ENCODE data around the gene DNAH5. TPM values are rescaled to one million over a fixed set of nuclear protein-coding genes. Genes with fewer than 3 reads are reported as not detected.

The DNAH5 gene
- total RNA-seq, 3 donors from 2014 or later (not counting 1 experiment from before 2014, with no cell fraction given), result not detected

DNA sequence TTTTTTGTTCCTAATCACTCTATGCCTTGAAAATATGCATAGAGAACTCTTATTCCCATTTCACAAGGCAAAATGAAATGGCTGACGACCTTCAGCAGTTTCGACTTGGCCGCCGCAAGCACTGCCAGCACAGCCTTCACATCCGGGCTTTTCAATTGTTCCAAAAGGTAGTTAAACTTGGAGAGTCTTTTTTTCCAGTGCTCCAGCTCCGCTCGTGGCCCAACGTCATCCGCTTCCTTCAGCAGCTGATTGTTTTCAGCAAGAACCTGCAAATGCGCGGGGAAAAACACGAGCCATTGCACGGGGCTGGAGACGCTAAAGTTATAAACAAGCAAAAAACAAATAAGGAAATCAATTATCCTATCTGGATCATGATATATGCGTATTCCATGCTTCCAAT lies 25.4 kb downstream of the DNAH5 start:
- Mint-ChIP-seq H3K9me3 (peaks cover 0 to 2% of the 10 kb centered on the region in 2 donors), H3K27me3 (ENCODE audit: low read depth in 2 of 2) (no peaks in the 10 kb centered on the region), H3K4me3 (no peak overlapping the region), H3K27ac (no peak overlapping the region), H3K4me1 (no peaks in the 10 kb centered on the region), H3K36me3 (no peaks in the 10 kb centered on the region)
- Histone ChIP-seq H3K27me3 (ENCODE audit: control insufficient read depth, insufficient read depth, low read length) (no peaks in the 10 kb centered on the region), H3K36me3 (ENCODE audit: control insufficient read depth, insufficient read depth, low read length) (no peaks in the 10 kb centered on the region), H3K4me3 (ENCODE audit: low read length) (no peak overlapping the region), H3K9me3 (ENCODE audit: control insufficient read depth, insufficient read depth, low read length) (no peaks in the 10 kb centered on the region), H3K27ac (ENCODE audit: low read length) (no peak overlapping the region), H3K4me1 (ENCODE audit: control insufficient read depth, insufficient read depth, low read length) (no peaks in the 10 kb centered on the region)
- no peak for ATAC-seq
- 91% methylated on average over 15 of the region's 15 CpGs for WGBS (ENCODE audit: insufficient coverage)
- no peak for DNase-seq
- TF ChIP-seq, protein P1, sequence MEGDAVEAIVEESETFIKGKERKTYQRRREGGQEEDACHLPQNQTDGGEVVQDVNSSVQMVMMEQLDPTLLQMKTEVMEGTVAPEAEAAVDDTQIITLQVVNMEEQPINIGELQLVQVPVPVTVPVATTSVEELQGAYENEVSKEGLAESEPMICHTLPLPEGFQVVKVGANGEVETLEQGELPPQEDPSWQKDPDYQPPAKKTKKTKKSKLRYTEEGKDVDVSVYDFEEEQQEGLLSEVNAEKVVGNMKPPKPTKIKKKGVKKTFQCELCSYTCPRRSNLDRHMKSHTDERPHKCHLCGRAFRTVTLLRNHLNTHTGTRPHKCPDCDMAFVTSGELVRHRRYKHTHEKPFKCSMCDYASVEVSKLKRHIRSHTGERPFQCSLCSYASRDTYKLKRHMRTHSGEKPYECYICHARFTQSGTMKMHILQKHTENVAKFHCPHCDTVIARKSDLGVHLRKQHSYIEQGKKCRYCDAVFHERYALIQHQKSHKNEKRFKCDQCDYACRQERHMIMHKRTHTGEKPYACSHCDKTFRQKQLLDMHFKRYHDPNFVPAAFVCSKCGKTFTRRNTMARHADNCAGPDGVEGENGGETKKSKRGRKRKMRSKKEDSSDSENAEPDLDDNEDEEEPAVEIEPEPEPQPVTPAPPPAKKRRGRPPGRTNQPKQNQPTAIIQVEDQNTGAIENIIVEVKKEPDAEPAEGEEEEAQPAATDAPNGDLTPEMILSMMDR (IDR thresholded peaks at IDR 0.05), result no peak
- intact Hi-C loops (cut with micrococcal nuclease), result no loop called here

DNA sequence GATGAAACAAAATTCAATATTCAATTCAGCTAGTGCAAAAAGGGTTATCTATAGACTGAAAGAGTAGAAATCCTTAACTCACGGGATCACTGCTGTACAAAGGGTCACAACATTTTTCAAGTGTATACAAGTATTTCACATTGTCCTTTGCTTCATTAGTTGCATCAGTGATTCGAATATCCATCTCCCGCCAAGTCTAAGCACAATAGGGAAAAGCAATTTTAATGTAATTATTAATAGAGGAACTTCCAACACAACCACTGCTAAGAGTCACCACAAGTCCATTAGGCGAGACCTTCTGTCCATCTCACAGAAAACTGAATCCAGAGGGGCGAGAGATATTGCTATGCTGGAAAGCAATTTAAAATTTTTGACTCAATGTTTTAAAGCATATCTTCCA lies 27.4 kb downstream of the DNAH5 start:
- H3K36me3 Mint-ChIP-seq, result no peaks in the 10 kb centered on the region
- Histone ChIP-seq H3K36me3 (ENCODE audit: control insufficient read depth, insufficient read depth, low read length) (no peaks in the 10 kb centered on the region), H3K27ac (ENCODE audit: low read length) (no peak overlapping the region), H3K4me3 (ENCODE audit: low read length) (no peak overlapping the region), H3K27me3 (ENCODE audit: control insufficient read depth, insufficient read depth, low read length) (no peaks in the 10 kb centered on the region), H3K4me1 (ENCODE audit: control insufficient read depth, insufficient read depth, low read length) (no peaks in the 10 kb centered on the region), H3K9me3 (ENCODE audit: control insufficient read depth, insufficient read depth, low read length) (no peaks in the 10 kb centered on the region)
- no peaks in the 10 kb centered on the region for H3K4me1 Mint-ChIP-seq
- TF ChIP-seq, protein P1 (IDR thresholded peaks at IDR 0.05), result no peak
- no peak for ATAC-seq
- WGBS (ENCODE audit: insufficient coverage), result 90% methylated on average over 3 of the region's 5 CpGs
- no peak for DNase-seq
- intact Hi-C loops (cut with micrococcal nuclease), result no loop called here
- no peak overlapping the region for H3K27ac Mint-ChIP-seq
- no peak overlapping the region for H3K4me3 Mint-ChIP-seq
- H3K27me3 Mint-ChIP-seq (ENCODE audit: low read depth in 2 of 2), result no peaks in the 10 kb centered on the region
- H3K9me3 Mint-ChIP-seq, result peaks cover 0 to 2% of the 10 kb centered on the region in 2 donors

DNA sequence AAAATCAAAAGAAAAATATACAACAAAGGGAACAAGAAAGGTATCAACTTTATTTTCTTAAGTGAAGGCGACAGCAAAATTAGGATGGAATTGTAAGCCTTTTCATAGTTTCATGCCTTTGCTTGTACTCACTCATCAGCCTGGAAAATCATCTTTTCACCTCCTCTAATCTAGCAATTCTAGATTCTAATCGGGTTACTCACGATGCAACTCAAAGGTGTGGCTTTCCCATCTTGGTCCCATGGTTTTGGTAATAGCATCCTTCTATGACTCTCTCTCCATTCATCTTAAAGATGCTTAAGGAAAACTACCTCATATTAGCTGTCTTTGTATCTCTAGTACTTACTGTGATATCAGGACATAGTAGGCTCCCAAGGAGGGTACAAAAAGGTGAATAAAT lies 30.5 kb downstream of the DNAH5 start:
- no peak overlapping the region for H3K4me3 Mint-ChIP-seq
- DNase-seq, result no peak
- no peak overlapping the region for H3K27ac ChIP-seq (ENCODE audit: low read length)
- H3K9me3 ChIP-seq (ENCODE audit: control insufficient read depth, insufficient read depth, low read length), result no peaks in the 10 kb centered on the region
- no peak overlapping the region for H3K27ac Mint-ChIP-seq
- no peaks in the 10 kb centered on the region for H3K27me3 Mint-ChIP-seq (ENCODE audit: low read depth in 2 of 2)
- intact Hi-C loops (cut with micrococcal nuclease), result no loop called here
- no peaks in the 10 kb centered on the region for H3K4me1 Mint-ChIP-seq
- no peaks in the 10 kb centered on the region for H3K36me3 ChIP-seq (ENCODE audit: control insufficient read depth, insufficient read depth, low read length)
- no peaks in the 10 kb centered on the region for H3K9me3 Mint-ChIP-seq
- no peak for ATAC-seq
- 94% methylated on average over 3 of the region's 3 CpGs for WGBS (ENCODE audit: insufficient coverage)
- H3K4me1 ChIP-seq (ENCODE audit: control insufficient read depth, insufficient read depth, low read length), result no peaks in the 10 kb centered on the region
- no peaks in the 10 kb centered on the region for H3K27me3 ChIP-seq (ENCODE audit: control insufficient read depth, insufficient read depth, low read length)
- H3K4me3 ChIP-seq (ENCODE audit: low read length), result no peak overlapping the region
- H3K36me3 Mint-ChIP-seq, result no peaks in the 10 kb centered on the region
- TF ChIP-seq, protein P1 (IDR thresholded peaks at IDR 0.05), result no peak

- no peak overlapping the region for H3K27ac ChIP-seq (ENCODE audit: low read length)
- H3K27me3 ChIP-seq (ENCODE audit: control insufficient read depth, insufficient read depth, low read length), result no peaks in the 10 kb centered on the region
- no peaks in the 10 kb centered on the region for H3K4me1 Mint-ChIP-seq
- H3K9me3 Mint-ChIP-seq, result no peaks in the 10 kb centered on the region
- 92% methylated on average over 12 of the region's 13 CpGs for WGBS (ENCODE audit: insufficient coverage)
- intact Hi-C loops (cut with micrococcal nuclease), result no loop called here
- H3K36me3 ChIP-seq (ENCODE audit: control insufficient read depth, insufficient read depth, low read length), result no peaks in the 10 kb centered on the region
- H3K27me3 Mint-ChIP-seq (ENCODE audit: low read depth in 2 of 2), result no peaks in the 10 kb centered on the region
- H3K9me3 ChIP-seq (ENCODE audit: control insufficient read depth, insufficient read depth, low read length), result no peaks in the 10 kb centered on the region
- no peak for DNase-seq
- no peak overlapping the region for H3K4me3 Mint-ChIP-seq
- no peaks in the 10 kb centered on the region for H3K36me3 Mint-ChIP-seq
- no peak overlapping the region for H3K27ac Mint-ChIP-seq
- ATAC-seq, result no peak
- no peak overlapping the region for H3K4me3 ChIP-seq (ENCODE audit: low read length)
- TF ChIP-seq, protein P1 (IDR thresholded peaks at IDR 0.05), result no peak
- no peaks in the 10 kb centered on the region for H3K4me1 ChIP-seq (ENCODE audit: control insufficient read depth, insufficient read depth, low read length)
These were observed 33.7 kb downstream of the DNAH5 start for GRCh38 chr5:13910637-13911288.

All from natural killer cell (primary cell).